ENCODE measurements around the gene FBXL22.

The FBXL22 gene

DNA sequence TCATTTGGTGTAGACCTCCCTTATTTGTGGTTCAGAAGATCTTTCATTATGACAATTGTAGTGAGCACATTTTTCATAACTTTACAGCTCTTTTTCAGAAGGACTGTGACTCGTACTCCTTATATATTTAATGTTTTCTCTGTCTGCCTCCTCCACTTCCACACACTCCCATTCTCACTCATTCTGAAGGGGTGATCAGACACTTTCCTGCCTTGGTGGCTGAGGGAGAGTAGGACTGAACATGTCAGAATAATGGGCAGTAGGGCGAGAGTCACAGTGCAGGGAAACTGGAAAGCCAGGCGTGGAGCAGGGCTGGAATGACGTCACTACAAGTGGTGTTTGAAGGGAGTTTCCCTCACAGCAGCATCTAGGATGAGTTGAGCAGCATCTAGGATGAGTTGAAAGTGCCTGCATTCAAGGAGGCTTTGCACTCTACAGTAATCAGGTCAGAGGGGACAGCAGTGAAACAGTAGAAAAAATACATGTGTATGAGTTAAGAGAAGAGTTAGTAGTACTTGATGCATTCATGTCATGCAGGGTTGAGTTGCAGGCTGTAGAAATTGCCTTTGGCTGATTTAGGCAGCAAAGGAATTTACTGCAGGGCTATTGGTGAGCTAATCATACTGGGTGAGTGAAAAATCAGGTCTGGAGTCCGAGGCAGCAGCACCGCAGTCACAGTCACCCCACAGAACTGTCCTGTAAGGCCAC, 36.3 kb upstream of the FBXL22 start:
- H2AFZ ChIP-seq (ENCODE audit: low read depth, low read length) = no peak overlapping the region
- no peak overlapping the region for H2BK5ac ChIP-seq (ENCODE audit: low read depth, low read length, poor library complexity, severe bottlenecking)
- no peak overlapping the region for H3K9ac ChIP-seq (ENCODE audit: low read length)
- no peak overlapping the region for H4K91ac ChIP-seq (ENCODE audit: low read length)
- peaks cover 14% of the 10 kb centered on the region for H3K79me1 ChIP-seq (replicated peaks; ENCODE audit: low read length, poor library complexity, severe bottlenecking)
- H3K27me3 ChIP-seq (ENCODE audit: control insufficient read depth in 1 of 2, insufficient read depth in 1 of 2, low read length in 2 of 2) = no peaks in the 10 kb centered on the region
- no peaks in the 10 kb centered on the region for H3K9me3 ChIP-seq (ENCODE audit: control insufficient read depth, low read length)
- no peak overlapping the region for H2BK15ac ChIP-seq (ENCODE audit: low read depth, poor library complexity, severe bottlenecking)
- no peak overlapping the region for H3K27ac ChIP-seq (ENCODE audit: low read length, poor library complexity, severe bottlenecking)
- H3K14ac ChIP-seq (ENCODE audit: low read length in 2 of 2) = no peak overlapping the region
- no peak overlapping the region for H2BK120ac ChIP-seq (ENCODE audit: low read depth, low read length)
- no peak overlapping the region for H3K4ac ChIP-seq (ENCODE audit: low read depth in 1 of 2, low read length in 2 of 2)
- no peak overlapping the region for H2BK12ac ChIP-seq (ENCODE audit: low read length in 2 of 2)
- H3K23ac ChIP-seq (ENCODE audit: low read length in 2 of 2) = no peak overlapping the region
- no peak overlapping the region for H3K18ac ChIP-seq (ENCODE audit: low read depth in 1 of 2, low read length in 2 of 2)
- H4K8ac ChIP-seq (ENCODE audit: low read length) = no peak overlapping the region
- DNase-seq = peak; percentile 25
- 82% methylated on average over 5 of the region's 6 CpGs for WGBS
- H3K36me3 ChIP-seq (ENCODE audit: control insufficient read depth in 1 of 2, insufficient read depth in 2 of 2, low read depth in 1 of 2, low read length in 2 of 2) = peaks cover 15 to 84% of the 10 kb centered on the region in 2 experiments
- H3K4me2 ChIP-seq (ENCODE audit: low read length, poor library complexity, severe bottlenecking) = no peak overlapping the region
- H3K4me1 ChIP-seq (ENCODE audit: control insufficient read depth, insufficient read depth, low read depth, low read length) = peaks cover 14% of the 10 kb centered on the region
- no peak overlapping the region for H2AK5ac ChIP-seq (ENCODE audit: low read length, severe bottlenecking)
- no peak overlapping the region for H3K4me3 ChIP-seq (ENCODE audit: insufficient read depth in 1 of 2, low read depth in 1 of 2, low read length in 2 of 2)

DNA sequence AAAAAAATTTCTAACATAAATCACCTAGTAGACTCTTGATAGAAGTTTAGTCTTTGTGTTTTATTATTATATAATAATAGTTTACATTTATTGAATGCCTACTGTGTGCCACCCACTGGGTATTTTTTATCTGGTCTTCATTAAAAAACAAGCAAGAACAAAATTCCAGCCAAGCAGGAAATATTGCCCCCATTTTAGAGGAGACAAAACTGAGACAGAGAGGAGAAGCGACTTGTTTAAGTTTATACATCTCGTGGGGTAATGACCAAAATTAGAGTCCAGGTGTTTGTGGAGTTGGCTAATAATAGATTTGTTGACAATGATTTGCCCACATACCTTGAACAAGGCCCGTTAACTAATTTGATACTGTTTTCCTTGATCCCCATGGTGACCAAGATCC, 33.1 kb upstream of the FBXL22 start:
- Histone ChIP-seq H2BK120ac (ENCODE audit: low read depth, low read length) (no peak overlapping the region), H3K23ac (ENCODE audit: low read length in 2 of 2) (no peak overlapping the region), H3K9ac (ENCODE audit: low read length) (no peak overlapping the region), H2BK5ac (ENCODE audit: low read depth, low read length, poor library complexity, severe bottlenecking) (no peak overlapping the region), H2AK5ac (ENCODE audit: low read length, severe bottlenecking) (no peak overlapping the region), H3K4me3 (ENCODE audit: insufficient read depth in 1 of 2, low read depth in 1 of 2, low read length in 2 of 2) (no peak overlapping the region), H2BK15ac (ENCODE audit: low read depth, poor library complexity, severe bottlenecking) (no peak overlapping the region), H3K79me1 (replicated peaks; ENCODE audit: low read length, poor library complexity, severe bottlenecking) (peaks cover 8% of the 10 kb centered on the region), H3K4me2 (ENCODE audit: low read length, poor library complexity, severe bottlenecking) (no peak overlapping the region), H3K27me3 (ENCODE audit: control insufficient read depth in 1 of 2, insufficient read depth in 1 of 2, low read length in 2 of 2) (no peaks in the 10 kb centered on the region), H3K27ac (ENCODE audit: low read length, poor library complexity, severe bottlenecking) (no peak overlapping the region), H3K4me1 (ENCODE audit: control insufficient read depth, insufficient read depth, low read depth, low read length) (peaks cover 6% of the 10 kb centered on the region), H2AFZ (ENCODE audit: low read depth, low read length) (no peak overlapping the region), H2BK12ac (ENCODE audit: low read length in 2 of 2) (no peak overlapping the region), H4K8ac (ENCODE audit: low read length) (no peak overlapping the region), H3K9me3 (ENCODE audit: control insufficient read depth, low read length) (no peaks in the 10 kb centered on the region), H3K36me3 (ENCODE audit: control insufficient read depth in 1 of 2, insufficient read depth in 2 of 2, low read depth in 1 of 2, low read length in 2 of 2) (peaks cover 16 to 86% of the 10 kb centered on the region in 2 experiments), H3K18ac (ENCODE audit: low read depth in 1 of 2, low read length in 2 of 2) (no peak overlapping the region), H3K4ac (ENCODE audit: low read depth in 1 of 2, low read length in 2 of 2) (no peak overlapping the region), H3K14ac (ENCODE audit: low read length in 2 of 2) (no peak overlapping the region), H4K91ac (ENCODE audit: low read length) (no peak overlapping the region)
- DNase-seq = no peak
- 65% methylated on average over 3 of the region's 3 CpGs for WGBS

DNA sequence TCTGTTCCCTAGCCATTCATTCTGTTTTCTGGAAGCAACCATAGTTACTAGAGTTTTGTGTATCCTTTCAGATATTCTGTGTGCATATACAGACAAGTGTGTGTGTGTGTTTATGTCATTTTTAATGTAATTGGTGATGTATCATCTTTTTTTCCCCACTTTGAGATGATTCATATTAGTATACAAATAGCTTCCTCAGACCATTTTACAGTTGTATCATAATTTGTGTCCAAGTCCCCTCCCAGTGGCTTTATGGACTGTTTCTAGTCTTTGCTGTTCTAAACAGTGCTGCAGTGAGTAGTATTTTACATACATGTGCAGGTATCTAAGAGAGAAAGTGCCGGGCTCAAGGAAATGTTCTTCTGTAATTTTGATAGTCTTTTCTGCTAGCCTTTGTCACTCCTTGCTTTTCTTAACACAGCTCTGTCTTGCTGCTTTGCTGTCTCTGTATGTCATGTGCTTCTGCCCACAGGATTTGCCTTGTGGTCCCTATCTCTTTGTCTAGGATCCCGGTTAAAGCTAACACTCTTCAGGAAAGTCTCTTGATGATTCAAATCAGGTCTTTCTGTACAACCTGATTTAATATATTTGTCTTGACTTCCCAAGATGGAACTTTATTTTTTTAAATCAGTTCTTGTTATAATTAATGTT, 31.5 kb upstream of the FBXL22 start:
- H3K14ac ChIP-seq (ENCODE audit: low read length in 2 of 2) = no peak overlapping the region
- no peak overlapping the region for H4K91ac ChIP-seq (ENCODE audit: low read length)
- H2BK5ac ChIP-seq (ENCODE audit: low read depth, low read length, poor library complexity, severe bottlenecking) = no peak overlapping the region
- peaks cover 5% of the 10 kb centered on the region for H3K4me1 ChIP-seq (ENCODE audit: control insufficient read depth, insufficient read depth, low read depth, low read length)
- WGBS = 95% methylated on average over 1 of the region's 2 CpGs
- no peak overlapping the region for H3K4me3 ChIP-seq (ENCODE audit: insufficient read depth in 1 of 2, low read depth in 1 of 2, low read length in 2 of 2)
- no peaks in the 10 kb centered on the region for H3K9me3 ChIP-seq (ENCODE audit: control insufficient read depth, low read length)
- no peak overlapping the region for H2BK120ac ChIP-seq (ENCODE audit: low read depth, low read length)
- no peak overlapping the region for H4K8ac ChIP-seq (ENCODE audit: low read length)
- no peaks in the 10 kb centered on the region for H3K27me3 ChIP-seq (ENCODE audit: control insufficient read depth in 1 of 2, insufficient read depth in 1 of 2, low read length in 2 of 2)
- H3K18ac ChIP-seq (ENCODE audit: low read depth in 1 of 2, low read length in 2 of 2) = no peak overlapping the region
- no peak overlapping the region for H2BK15ac ChIP-seq (ENCODE audit: low read depth, poor library complexity, severe bottlenecking)
- no peak overlapping the region for H2AFZ ChIP-seq (ENCODE audit: low read depth, low read length)
- H3K36me3 ChIP-seq (ENCODE audit: control insufficient read depth in 1 of 2, insufficient read depth in 2 of 2, low read depth in 1 of 2, low read length in 2 of 2) = peaks cover 23 to 86% of the 10 kb centered on the region in 2 experiments
- DNase-seq = no peak
- H2AK5ac ChIP-seq (ENCODE audit: low read length, severe bottlenecking) = no peak overlapping the region
- H2BK12ac ChIP-seq (ENCODE audit: low read length in 2 of 2) = no peak overlapping the region
- H3K27ac ChIP-seq (ENCODE audit: low read length, poor library complexity, severe bottlenecking) = no peak overlapping the region
- no peak overlapping the region for H3K4ac ChIP-seq (ENCODE audit: low read depth in 1 of 2, low read length in 2 of 2)
- peaks cover 15% of the 10 kb centered on the region for H3K79me1 ChIP-seq (replicated peaks; ENCODE audit: low read length, poor library complexity, severe bottlenecking)
- no peak overlapping the region for H3K23ac ChIP-seq (ENCODE audit: low read length in 2 of 2)
- H3K4me2 ChIP-seq (ENCODE audit: low read length, poor library complexity, severe bottlenecking) = no peak overlapping the region
- H3K9ac ChIP-seq (ENCODE audit: low read length) = peak overlapping the region; percentile 3

DNA sequence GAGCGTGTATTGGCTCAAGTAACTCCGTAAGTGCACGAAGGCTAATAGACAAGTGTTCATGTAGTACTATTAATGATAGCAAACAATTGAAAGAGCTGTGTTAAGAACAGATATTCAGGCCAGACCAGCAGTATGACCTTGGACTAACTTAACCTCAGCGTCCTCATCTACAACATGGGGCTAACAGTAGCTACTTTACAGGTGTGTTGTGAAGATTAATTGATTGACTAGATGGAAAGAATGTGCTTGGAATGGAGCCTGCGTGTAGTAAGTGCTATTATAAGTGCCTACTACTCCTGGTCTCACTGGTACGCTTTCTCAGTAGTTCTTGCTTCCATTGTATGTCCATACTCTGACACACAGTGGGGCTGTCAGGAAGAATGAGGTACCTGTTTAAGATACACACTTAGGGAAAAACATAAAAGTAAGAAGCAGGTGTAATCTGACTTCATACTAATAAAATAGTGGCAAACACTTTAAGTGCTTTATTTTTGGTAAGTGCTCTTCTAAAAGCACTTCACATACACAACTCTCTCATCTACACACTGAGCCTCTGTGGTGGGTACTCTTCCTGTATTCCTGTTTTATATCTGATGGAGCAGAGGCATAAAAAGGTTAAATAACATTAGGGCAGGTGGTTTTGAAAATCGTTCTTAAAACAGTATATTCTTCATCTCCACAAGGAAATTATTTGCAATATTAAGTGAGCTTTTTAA, 24.3 kb upstream of the FBXL22 start:
- Histone ChIP-seq H3K9ac (ENCODE audit: low read length) (no peak overlapping the region), H3K4ac (ENCODE audit: low read depth in 1 of 2, low read length in 2 of 2) (no peak overlapping the region), H3K79me1 (replicated peaks; ENCODE audit: low read length, poor library complexity, severe bottlenecking) (peaks cover 9% of the 10 kb centered on the region), H2AK5ac (ENCODE audit: low read length, severe bottlenecking) (no peak overlapping the region), H3K27me3 (ENCODE audit: control insufficient read depth in 1 of 2, insufficient read depth in 1 of 2, low read length in 2 of 2) (no peaks in the 10 kb centered on the region), H4K8ac (ENCODE audit: low read length) (no peak overlapping the region), H3K4me3 (ENCODE audit: insufficient read depth in 1 of 2, low read depth in 1 of 2, low read length in 2 of 2) (no peak overlapping the region), H3K27ac (ENCODE audit: low read length, poor library complexity, severe bottlenecking) (no peak overlapping the region), H4K91ac (ENCODE audit: low read length) (no peak overlapping the region), H3K18ac (ENCODE audit: low read depth in 1 of 2, low read length in 2 of 2) (no peak overlapping the region), H2BK12ac (ENCODE audit: low read length in 2 of 2) (no peak overlapping the region), H3K36me3 (ENCODE audit: control insufficient read depth in 1 of 2, insufficient read depth in 2 of 2, low read depth in 1 of 2, low read length in 2 of 2) (peaks cover 14 to 88% of the 10 kb centered on the region in 2 experiments), H2BK15ac (ENCODE audit: low read depth, poor library complexity, severe bottlenecking) (no peak overlapping the region), H3K4me1 (ENCODE audit: control insufficient read depth, insufficient read depth, low read depth, low read length) (no peaks in the 10 kb centered on the region), H2AFZ (ENCODE audit: low read depth, low read length) (no peak overlapping the region), H3K23ac (ENCODE audit: low read length in 2 of 2) (no peak overlapping the region), H3K9me3 (ENCODE audit: control insufficient read depth, low read length) (no peaks in the 10 kb centered on the region), H2BK5ac (ENCODE audit: low read depth, low read length, poor library complexity, severe bottlenecking) (no peak overlapping the region), H2BK120ac (ENCODE audit: low read depth, low read length) (no peak overlapping the region), H3K14ac (ENCODE audit: low read length in 2 of 2) (no peak overlapping the region), H3K4me2 (ENCODE audit: low read length, poor library complexity, severe bottlenecking) (no peak overlapping the region)
- DNase-seq = no peak
- WGBS = 97% methylated on average over 4 of the region's 7 CpGs

Data from mesenchymal stem cell (in vitro differentiated cells and primary cell).